ENCODE measurements around the gene TMEM107. TPM values are rescaled to one million over a fixed set of nuclear protein-coding genes. Genes with fewer than 3 reads are reported as not detected.
A peak's percentile ranks its signal among the peaks of the same experiment; 100 is the strongest.

The TMEM107 gene
- total and polyA plus RNA-seq, 7 donors = 1.2 to 4.7 (median 1.9) TPM

GRCh38 chr17:8189041-8189710 lies 13.0 kb upstream of the TMEM107 start:
- WGBS, 3 donors = 4 to 9% (median 5%) methylated on average over 49 to 67 of the region's 67 CpGs
- intact Hi-C loops (cut with DNase I) = no loop called here
- peaks cover 22% of the 10 kb centered on the region for H3K4me1 ChIP-seq
- peak overlapping the region; percentile 96 for H3K27ac ChIP-seq
- no peak for TF ChIP-seq CTCF (IDR thresholded peaks at IDR 0.05)
- no peak for DNase-seq
- no peaks in the 10 kb centered on the region for H3K36me3 ChIP-seq (ENCODE audit: insufficient read depth in 1 of 2, low read depth in 1 of 2)
- peak overlapping the region; percentile 93 for H3K4me3 ChIP-seq
- no peaks in the 10 kb centered on the region for H3K9me3 ChIP-seq
- no peaks in the 10 kb centered on the region for H3K27me3 ChIP-seq (ENCODE audit: insufficient read depth in 3 of 3, low read length in 2 of 3)
- ATAC-seq = no peak

GRCh38 chr17:8188263-8188839 lies 12.2 kb upstream of the TMEM107 start:
- ATAC-seq (no peak), DNase-seq (no peak)
- intact Hi-C loops (cut with DNase I) = no loop called here
- 32 to 41% (median 34%) methylated on average over 12 of the region's 12 CpGs for WGBS, 3 donors
- TF ChIP-seq CTCF (IDR thresholded peaks at IDR 0.05) = no peak
- Histone ChIP-seq H3K27ac (peak overlapping the region; percentile 96), H3K9me3 (no peaks in the 10 kb centered on the region), H3K4me3 (peak overlapping the region; percentile 93), H3K36me3 (ENCODE audit: insufficient read depth in 1 of 2, low read depth in 1 of 2) (no peaks in the 10 kb centered on the region), H3K27me3 (ENCODE audit: insufficient read depth in 3 of 3, low read length in 2 of 3) (no peaks in the 10 kb centered on the region), H3K4me1 (peaks cover 22% of the 10 kb centered on the region)

GRCh38 chr17:8187517-8188262 lies 11.5 kb upstream of the TMEM107 start:
- no peaks in the 10 kb centered on the region for H3K36me3 ChIP-seq (ENCODE audit: insufficient read depth in 1 of 2, low read depth in 1 of 2)
- intact Hi-C loops (cut with DNase I) = loop anchor here (1.0 to 2.0 kb wide), 3 partner anchors 35 to 69 kb away; partner anchors contain the start of gene ALOXE3 (in 1 of the 2)
- 1% methylated on average over 25 of the region's 25 CpGs for WGBS, 3 donors

More at GRCh38 chr17:8187517-8188262, 11.5 kb upstream of the TMEM107 start:
- TF ChIP-seq CTCF (IDR thresholded peaks at IDR 0.05) = no peak
- H3K4me3 ChIP-seq = peak overlapping the region; percentile 93
- peak overlapping the region; percentile 96 for H3K27ac ChIP-seq
- ATAC-seq (peak; percentile 57 to 68 (median 60)), DNase-seq (peak; percentile 89 to 93)
- H3K4me1 ChIP-seq = peaks cover 21% of the 10 kb centered on the region
- no peaks in the 10 kb centered on the region for H3K27me3 ChIP-seq (ENCODE audit: insufficient read depth in 3 of 3, low read length in 2 of 3)
- H3K9me3 ChIP-seq = no peaks in the 10 kb centered on the region

Data from psoas muscle (tissue), 8 donors.